Measurements from ENCODE around the gene RBFOX2. TPM values are rescaled to one million over a fixed set of nuclear protein-coding genes. Genes with fewer than 3 reads are reported as not detected.

RBFOX2 gene
- total RNA-seq, 3 donors from 2014 or later = 63.4 to 97.3 (median 85.5) TPM

DNA sequence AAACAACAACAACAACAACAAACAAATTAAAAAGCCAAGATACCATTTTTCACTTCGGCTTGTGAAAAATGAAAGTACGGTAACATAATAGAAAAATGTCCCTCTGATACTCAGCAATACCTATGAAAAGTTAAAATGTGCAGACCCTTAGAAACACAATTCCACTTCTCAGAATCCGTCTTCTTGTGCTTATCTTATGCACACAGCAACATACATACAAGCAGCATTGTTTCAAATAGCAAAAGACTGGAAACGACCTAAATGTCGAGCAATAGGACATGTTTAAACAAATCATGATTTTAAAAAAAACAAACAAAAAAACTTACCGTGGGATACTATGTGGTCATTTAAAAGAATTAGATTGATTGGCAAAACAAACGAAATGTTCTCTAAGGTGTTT lies 26.5 kb downstream of the RBFOX2 start:
- intact Hi-C loops (cut with DNase I; ENCODE audit: low total_unique reads) = no loop called here
- TF ChIP-seq POLR2A (IDR thresholded peaks at IDR 0.05) = no peak
- no peak for TF ChIP-seq CTCF (IDR thresholded peaks at IDR 0.05)
- TF ChIP-seq POLR2AphosphoS5 (IDR thresholded peaks at IDR 0.05) = no peak
- no peak for DNase-seq (ENCODE audit: low spot score in 2 of 2)
- no peak overlapping the region for H3K27ac ChIP-seq
- no peaks in the 10 kb centered on the region for H3K9me3 ChIP-seq
- no peak overlapping the region for H3K4me3 ChIP-seq
- no peaks in the 10 kb centered on the region for H3K36me3 ChIP-seq
- H3K27me3 ChIP-seq = no peaks in the 10 kb centered on the region
- no peaks in the 10 kb centered on the region for H3K4me1 ChIP-seq

DNA sequence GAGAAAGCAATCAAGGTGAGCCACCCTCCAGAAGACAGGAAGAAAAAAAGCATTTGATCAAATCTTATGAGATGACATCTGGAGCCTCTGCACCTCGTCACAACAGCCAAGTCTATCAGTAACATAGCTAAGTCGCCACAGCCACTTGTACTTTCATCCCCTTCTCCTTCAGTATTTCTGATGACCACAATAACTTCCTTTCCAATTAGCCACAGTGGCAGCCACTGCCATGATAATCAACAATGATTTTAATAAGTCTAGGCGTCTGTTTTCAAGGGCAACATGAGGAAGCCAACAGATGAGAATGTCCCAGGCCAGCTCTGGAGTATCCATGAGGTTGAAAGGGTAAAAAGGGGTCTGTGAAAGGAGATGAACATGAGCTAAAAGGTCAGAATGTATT lies 29.9 kb downstream of the RBFOX2 start:
- peaks cover 0 to 6% of the 10 kb centered on the region in 2 donors for H3K4me1 ChIP-seq
- no peak for DNase-seq (ENCODE audit: low spot score in 2 of 2)
- H3K4me3 ChIP-seq = no peak overlapping the region
- intact Hi-C loops (cut with DNase I; ENCODE audit: low total_unique reads) = no loop called here
- H3K27me3 ChIP-seq = no peaks in the 10 kb centered on the region
- H3K9me3 ChIP-seq = no peaks in the 10 kb centered on the region
- H3K27ac ChIP-seq = no peak overlapping the region
- no peak for TF ChIP-seq POLR2A (IDR thresholded peaks at IDR 0.05)
- no peak for TF ChIP-seq POLR2AphosphoS5 (IDR thresholded peaks at IDR 0.05)
- no peak for TF ChIP-seq CTCF (IDR thresholded peaks at IDR 0.05)
- H3K36me3 ChIP-seq = no peaks in the 10 kb centered on the region

- intact Hi-C loops (cut with DNase I; ENCODE audit: low total_unique reads) = no loop called here
Observed at GRCh38 chr22:35997438-35997837, 31.2 kb downstream of the RBFOX2 start.

DNA sequence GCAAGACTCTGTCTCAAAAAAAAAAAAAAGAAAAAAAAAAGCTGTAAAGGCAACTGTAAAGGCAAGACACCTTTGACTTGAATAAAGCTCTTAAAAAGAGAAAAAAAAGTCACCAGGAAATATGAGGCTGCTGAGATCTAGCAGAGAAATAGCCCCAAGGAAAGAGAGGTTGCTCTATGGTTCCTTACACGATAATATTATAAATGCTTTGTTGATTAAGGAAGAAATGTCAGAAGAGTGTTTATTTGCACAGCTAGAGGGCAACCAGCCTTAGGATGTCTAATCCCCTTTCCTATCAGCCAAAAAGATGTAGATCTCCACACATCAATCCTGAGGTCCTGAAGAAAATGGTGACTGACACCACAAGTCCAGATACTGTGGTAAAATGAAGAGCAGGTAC lies 32.0 kb downstream of the RBFOX2 start:
- peak overlapping the region; percentile 48 to 80 for H3K27ac ChIP-seq
- intact Hi-C loops (cut with DNase I; ENCODE audit: low total_unique reads) = no loop called here
- no peak for DNase-seq (ENCODE audit: low spot score in 2 of 2)
- H3K4me1 ChIP-seq = peaks cover 0 to 6% of the 10 kb centered on the region in 2 donors
- H3K9me3 ChIP-seq = no peaks in the 10 kb centered on the region
- TF ChIP-seq CTCF (IDR thresholded peaks at IDR 0.05) (no peak), POLR2AphosphoS5 (IDR thresholded peaks at IDR 0.05) (no peak), POLR2A (IDR thresholded peaks at IDR 0.05) (no peak)
- H3K27me3 ChIP-seq = no peaks in the 10 kb centered on the region
- no peaks in the 10 kb centered on the region for H3K36me3 ChIP-seq
- H3K4me3 ChIP-seq = no peak overlapping the region

More at GRCh38 chr22:35997438-35997837, 31.2 kb downstream of the RBFOX2 start:
- Histone ChIP-seq H3K27me3 (no peaks in the 10 kb centered on the region), H3K4me1 (peaks cover 0 to 6% of the 10 kb centered on the region in 2 donors), H3K27ac (peak overlapping the region; percentile 48 to 80), H3K4me3 (no peak overlapping the region), H3K9me3 (no peaks in the 10 kb centered on the region), H3K36me3 (no peaks in the 10 kb centered on the region)
- TF ChIP-seq CTCF (IDR thresholded peaks at IDR 0.05) (no peak), POLR2AphosphoS5 (IDR thresholded peaks at IDR 0.05) (no peak), POLR2A (IDR thresholded peaks at IDR 0.05) (no peak)
- no peak for DNase-seq (ENCODE audit: low spot score in 2 of 2)

DNA sequence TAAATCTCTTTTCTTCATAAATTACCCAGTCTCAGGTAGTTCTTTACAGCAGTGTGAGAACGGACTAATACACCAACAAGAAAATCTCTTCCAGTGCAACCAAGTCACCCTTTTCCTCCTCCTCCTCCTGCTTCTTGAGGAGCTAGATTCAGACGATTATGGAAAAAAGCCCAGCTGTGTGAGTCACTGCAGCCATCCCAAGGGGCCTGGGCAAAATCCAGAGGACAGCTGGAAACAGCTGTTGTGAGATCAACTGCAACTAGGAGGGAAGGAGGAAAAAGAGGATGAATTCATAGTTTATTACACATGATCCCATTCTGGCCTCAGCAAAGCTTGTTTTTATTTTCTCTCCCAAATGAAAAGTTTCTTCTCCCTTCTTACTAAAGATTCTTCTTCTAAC lies 32.9 kb downstream of the RBFOX2 start:
- intact Hi-C loops (cut with DNase I; ENCODE audit: low total_unique reads) = no loop called here
- Histone ChIP-seq H3K9me3 (no peaks in the 10 kb centered on the region), H3K27ac (peak overlapping the region; percentile 73 to 80), H3K4me1 (peaks cover 0 to 6% of the 10 kb centered on the region in 2 donors), H3K36me3 (no peaks in the 10 kb centered on the region), H3K4me3 (no peak overlapping the region), H3K27me3 (no peaks in the 10 kb centered on the region)
- peak in 1 of 2 donors; percentile 35 for DNase-seq (ENCODE audit: low spot score in 2 of 2)
- TF ChIP-seq POLR2AphosphoS5 (IDR thresholded peaks at IDR 0.05) (peak in 2 of 3 donors; percentile 43 to 70), CTCF (IDR thresholded peaks at IDR 0.05) (no peak)

Data from breast epithelium (tissue), 4 donors.